Lower lobe of right lung (tissue), 2 donors: ENCODE data around the gene CCNY. TPM values are rescaled to one million over a fixed set of nuclear protein-coding genes. Genes with fewer than 3 reads are reported as not detected.
"Not testable (repeated sequence)": the region's sequence is repeated elsewhere in the genome, so short reads cannot be mapped to it uniquely, and the experiment has no call there.

Experiments
- ATAC-seq, 2 donors: fragments of 200-7000 bp; cut with Tn5 transposase; one replicate each; pipeline ENCODE4 v1.9.1; 2020 to 2022; ENCODE audit warnings: mild to moderate bottlenecking in 2 of 2, moderate library complexity in 2 of 2
- DNase-seq: peaks from one replicate; pipeline ENCODE4 v3.0.0-alpha.2; 2020
- H3K27ac ChIP-seq: fragments of 200-600 bp; one replicate; pipeline ENCODE4 v1.8.0; 2022
- H3K27me3 ChIP-seq: fragments of 200-600 bp; one replicate; pipeline ENCODE4 v1.8.0; 2022; ENCODE audit warnings: low read depth
- H3K36me3 ChIP-seq: fragments of 200-600 bp; one replicate; pipeline ENCODE4 v1.8.0; 2022; ENCODE audit warnings: mild to moderate bottlenecking
- H3K4me1 ChIP-seq: fragments of 200-600 bp; one replicate; pipeline ENCODE4 v1.8.0; 2022
- H3K4me3 ChIP-seq: fragments of 200-600 bp; one replicate; pipeline ENCODE4 v1.8.0; 2022; ENCODE audit warnings: mild to moderate bottlenecking
- H3K9me3 ChIP-seq: fragments of 200-600 bp; one replicate; pipeline ENCODE4 v1.8.0; 2022
- CTCF ChIP-seq: fragments of 200-600 bp; IDR thresholded peaks from one replicate; pipeline ENCODE4 v1.8.0; 2022; ENCODE audit warnings: antibody characterized with exemption, mild to moderate bottlenecking
- intact Hi-C: fragments of 100-400 bp; cut with DNase I; formaldehyde crosslinking; loops from one replicate; pipeline ENCODE4 v1.11.0; 2022
- total RNA-seq: library from RNA; stranded (reverse); fragmentation: NEBNext Ultra II Directional; extraction: Animal tissue kit (Norgen Biotek cat#: 25700); gene quantifications from one replicate; pipeline ENCODE4 v1.2.1, GENCODE V29; 2021
- donor health status: DM: no; HTN: yes; CAD: no; lungs with severe emphysema.

Gene CCNY
- total RNA-seq, 1 donor from 2014 or later = 64.5 TPM

DNA sequence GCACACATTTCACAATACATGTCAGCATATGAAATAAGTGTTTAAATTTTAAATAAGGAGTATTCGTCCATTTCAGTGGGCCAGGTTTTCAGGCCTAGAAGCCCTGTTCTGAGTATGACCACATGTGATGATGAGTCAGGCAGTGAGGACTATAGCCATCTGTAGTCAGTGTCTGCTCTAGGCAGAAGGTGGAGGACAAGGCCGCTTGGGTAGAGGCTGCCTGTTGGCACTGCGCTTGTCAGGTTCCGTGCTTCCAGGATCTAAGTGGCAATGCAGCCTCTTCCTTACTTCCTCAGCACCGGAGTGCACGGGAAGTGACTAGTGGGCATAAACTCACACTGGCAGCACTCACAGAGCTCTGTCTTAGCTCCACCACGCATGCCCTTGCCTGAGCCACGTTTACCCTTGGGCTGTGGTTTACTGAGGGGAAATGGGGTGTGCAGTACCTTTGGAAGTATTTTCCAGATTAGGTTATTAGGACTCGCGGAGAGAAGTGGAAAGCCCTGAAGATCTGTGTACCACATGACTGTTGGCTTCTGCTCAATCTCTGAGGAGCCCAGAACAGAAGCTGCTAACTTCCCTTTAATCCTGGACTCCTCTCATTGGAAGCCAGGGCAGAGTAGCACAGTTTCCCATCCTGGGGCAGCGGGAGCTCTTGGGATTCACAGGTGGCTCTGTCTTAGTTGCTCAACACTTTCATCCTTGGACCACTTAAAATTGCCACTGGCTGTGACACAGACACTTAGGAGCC lies 181.3 kb downstream of the CCNY start:
- no peak for TF ChIP-seq CTCF
- intact Hi-C loops = no loop called here
- Histone ChIP-seq H3K36me3 (no peaks in the 10 kb centered on the region), H3K4me1 (peaks cover 11% of the 10 kb centered on the region), H3K9me3 (no peaks in the 10 kb centered on the region), H3K27me3 (no peaks in the 10 kb centered on the region), H3K27ac (no peak overlapping the region), H3K4me3 (no peak overlapping the region)
- DNase-seq = no peak
- peak in 1 of 2 donors; percentile 52 for ATAC-seq

- H3K27ac ChIP-seq, ATAC-seq, intact Hi-C loops: not testable (repeated sequence)
These were observed 181.9 kb downstream of the CCNY start for GRCh38 chr10:35518187-35518586.

DNA sequence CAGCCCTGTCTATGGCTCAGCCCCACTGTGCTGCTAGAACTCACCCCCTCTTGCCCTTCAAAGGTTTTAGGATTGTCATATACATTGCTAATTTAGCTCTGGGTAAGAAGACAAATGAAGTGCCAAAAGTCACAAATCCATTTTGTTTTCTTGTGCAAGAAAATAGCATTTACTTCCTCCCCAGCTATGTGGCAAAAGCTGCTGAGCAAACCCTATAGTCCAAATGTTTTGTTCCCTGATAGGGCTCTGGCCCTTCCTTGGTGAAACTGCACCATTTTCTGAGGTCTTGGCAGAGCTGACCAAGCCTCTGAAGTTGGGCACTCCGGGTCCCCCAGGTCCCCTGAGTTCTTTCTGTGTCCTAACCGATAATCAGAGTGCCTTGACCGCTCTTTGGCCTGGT lies 184.7 kb downstream of the CCNY start:
- DNase-seq (no peak), ATAC-seq (no peak)
- no peak overlapping the region for H3K27ac ChIP-seq
- H3K27me3 ChIP-seq = no peaks in the 10 kb centered on the region
- intact Hi-C loops = no loop called here
- no peaks in the 10 kb centered on the region for H3K36me3 ChIP-seq
- H3K4me3 ChIP-seq = no peak overlapping the region
- no peak for TF ChIP-seq CTCF
- H3K9me3 ChIP-seq = no peaks in the 10 kb centered on the region
- H3K4me1 ChIP-seq = peaks cover 4% of the 10 kb centered on the region

More at GRCh38 chr10:35518187-35518586, 181.9 kb downstream of the CCNY start:
- not testable (repeated sequence) for H3K9me3 ChIP-seq, DNase-seq, H3K4me3 ChIP-seq, H3K27me3 ChIP-seq, H3K36me3 ChIP-seq
- peaks cover 11% of the 10 kb centered on the region for H3K4me1 ChIP-seq

GRCh38 chr10:35523670-35524225 lies 187.4 kb downstream of the CCNY start:
- no peak for ATAC-seq
- intact Hi-C loops = no loop called here
- no peak for TF ChIP-seq CTCF
- Histone ChIP-seq H3K9me3 (no peaks in the 10 kb centered on the region), H3K27ac (no peak overlapping the region), H3K4me1 (no peaks in the 10 kb centered on the region), H3K36me3 (no peaks in the 10 kb centered on the region), H3K27me3 (no peaks in the 10 kb centered on the region), H3K4me3 (no peak overlapping the region)
- no peak for DNase-seq

DNA sequence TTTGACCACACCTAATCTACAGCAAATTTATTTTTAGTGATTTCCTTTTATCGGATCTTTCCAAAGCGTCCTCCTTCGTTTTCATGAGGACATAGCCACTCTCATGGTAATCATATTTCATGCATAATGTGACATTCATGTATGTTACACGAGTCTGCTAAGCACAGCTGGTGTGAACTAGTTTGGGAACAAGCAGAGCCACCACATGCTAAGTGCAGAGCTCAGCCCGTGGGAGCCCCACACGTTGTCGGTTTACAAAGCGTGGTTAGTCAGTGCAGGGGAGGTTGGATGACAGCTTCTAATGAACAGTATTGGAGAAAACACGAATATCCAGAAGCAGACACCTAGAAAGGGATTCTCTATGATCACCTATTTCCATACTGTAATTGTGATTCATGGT lies 190.4 kb downstream of the CCNY start:
- no peak for TF ChIP-seq CTCF

DNA sequence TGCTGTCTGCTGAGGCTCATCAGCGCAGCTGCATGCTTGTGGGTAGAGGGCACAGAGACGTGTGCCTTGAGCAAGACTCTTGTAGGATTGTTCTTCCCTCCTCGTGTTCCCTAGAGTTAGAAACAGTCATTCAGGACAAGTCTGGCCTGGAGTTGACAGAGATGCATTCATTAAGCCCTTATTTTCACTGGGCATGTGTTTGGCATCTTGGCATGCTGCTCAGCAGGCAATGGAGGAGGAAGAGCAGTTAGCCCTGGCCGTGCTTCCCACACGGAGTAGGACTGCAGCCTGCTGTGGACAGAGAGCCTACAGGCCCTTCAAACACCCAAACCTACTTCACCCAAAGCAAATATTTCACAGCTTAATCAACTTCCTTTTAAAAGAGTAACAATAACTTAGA lies 195.8 kb downstream of the CCNY start:
- no peak for DNase-seq
- Histone ChIP-seq H3K9me3 (no peaks in the 10 kb centered on the region), H3K36me3 (peaks cover 61% of the 10 kb centered on the region), H3K27me3 (no peaks in the 10 kb centered on the region), H3K4me3 (no peak overlapping the region), H3K27ac (no peak overlapping the region), H3K4me1 (no peaks in the 10 kb centered on the region)
- no peak for TF ChIP-seq CTCF
- no peak for ATAC-seq
- intact Hi-C loops = no loop called here

More for the DNA sequence above, 190.4 kb downstream of the CCNY start:
- DNase-seq = no peak
- no peak for ATAC-seq
- intact Hi-C loops = no loop called here
- Histone ChIP-seq H3K27me3 (no peaks in the 10 kb centered on the region), H3K27ac (no peak overlapping the region), H3K4me3 (no peak overlapping the region), H3K36me3 (peaks cover 21% of the 10 kb centered on the region), H3K9me3 (no peaks in the 10 kb centered on the region), H3K4me1 (no peaks in the 10 kb centered on the region)
